ENCODE data around the gene NELFA.

DNA sequence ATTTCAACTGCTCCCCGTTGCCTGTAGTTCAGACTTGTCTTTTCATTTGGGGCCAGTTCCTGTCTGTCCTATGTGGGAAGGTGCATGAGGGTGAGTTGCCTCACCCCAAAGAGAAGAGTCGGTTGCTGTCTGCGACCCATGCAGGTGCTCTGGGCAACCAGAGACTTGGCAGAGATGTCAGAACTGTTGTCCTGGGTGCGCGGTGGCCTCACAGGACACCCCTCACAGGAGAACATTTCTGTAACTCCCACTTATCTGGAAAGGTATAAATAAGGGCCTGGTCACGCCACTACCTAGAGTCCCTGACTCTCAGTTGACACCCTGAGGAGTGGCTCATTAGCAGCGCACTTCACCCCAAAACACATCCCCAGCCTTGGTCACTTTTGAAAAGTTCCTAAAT lies 40.6 kb upstream of the NELFA start:
- TF ChIP-seq CTCF (conservative IDR thresholded peaks at IDR 0.05; ENCODE audit: low read depth, low read length) (no peak), MAZ (IDR thresholded peaks at IDR 0.05; ENCODE audit: borderline replicate concordance, low read depth, low read length) (no peak), RAD21 (IDR thresholded peaks at IDR 0.05; ENCODE audit: low read length) (no peak), BHLHE40 (IDR thresholded peaks at IDR 0.05; ENCODE audit: low read depth, low read length) (no peak), POLR2A (IDR thresholded peaks at IDR 0.05; ENCODE audit: low read depth, low read length) (no peak), RCOR1 (IDR thresholded peaks at IDR 0.05; ENCODE audit: insufficient replicate concordance, low read length) (no peak), ELK1 (IDR thresholded peaks at IDR 0.05; ENCODE audit: borderline replicate concordance, low read depth, low read length) (no peak), RFX5 (IDR thresholded peaks at IDR 0.05; ENCODE audit: low read depth, low read length) (no peak), MXI1 (IDR thresholded peaks at IDR 0.05; ENCODE audit: borderline replicate concordance, low read depth, low read length) (no peak), CHD1 (IDR thresholded peaks at IDR 0.05; ENCODE audit: low read depth, low read length) (no peak)
- TF ChIP-seq, protein P1, sequence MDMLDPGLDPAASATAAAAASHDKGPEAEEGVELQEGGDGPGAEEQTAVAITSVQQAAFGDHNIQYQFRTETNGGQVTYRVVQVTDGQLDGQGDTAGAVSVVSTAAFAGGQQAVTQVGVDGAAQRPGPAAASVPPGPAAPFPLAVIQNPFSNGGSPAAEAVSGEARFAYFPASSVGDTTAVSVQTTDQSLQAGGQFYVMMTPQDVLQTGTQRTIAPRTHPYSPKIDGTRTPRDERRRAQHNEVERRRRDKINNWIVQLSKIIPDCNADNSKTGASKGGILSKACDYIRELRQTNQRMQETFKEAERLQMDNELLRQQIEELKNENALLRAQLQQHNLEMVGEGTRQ (IDR thresholded peaks at IDR 0.05; ENCODE audit: low read depth, low read length) = no peak
